GM19438 (cell line): ENCODE data around the gene XYLT1.
"Not testable (repeated sequence)": the region's sequence is repeated elsewhere in the genome, so short reads cannot be mapped to it uniquely, and the experiment has no call there.

Experiments used
- ATAC-seq: cut with Tn5 transposase; IDR thresholded peaks from one replicate; pipeline ENCODE4 v1.9.1; 2021; ENCODE audit warnings: low read depth; ENCODE audit not compliant: unreplicated experiment

Gene XYLT1

DNA sequence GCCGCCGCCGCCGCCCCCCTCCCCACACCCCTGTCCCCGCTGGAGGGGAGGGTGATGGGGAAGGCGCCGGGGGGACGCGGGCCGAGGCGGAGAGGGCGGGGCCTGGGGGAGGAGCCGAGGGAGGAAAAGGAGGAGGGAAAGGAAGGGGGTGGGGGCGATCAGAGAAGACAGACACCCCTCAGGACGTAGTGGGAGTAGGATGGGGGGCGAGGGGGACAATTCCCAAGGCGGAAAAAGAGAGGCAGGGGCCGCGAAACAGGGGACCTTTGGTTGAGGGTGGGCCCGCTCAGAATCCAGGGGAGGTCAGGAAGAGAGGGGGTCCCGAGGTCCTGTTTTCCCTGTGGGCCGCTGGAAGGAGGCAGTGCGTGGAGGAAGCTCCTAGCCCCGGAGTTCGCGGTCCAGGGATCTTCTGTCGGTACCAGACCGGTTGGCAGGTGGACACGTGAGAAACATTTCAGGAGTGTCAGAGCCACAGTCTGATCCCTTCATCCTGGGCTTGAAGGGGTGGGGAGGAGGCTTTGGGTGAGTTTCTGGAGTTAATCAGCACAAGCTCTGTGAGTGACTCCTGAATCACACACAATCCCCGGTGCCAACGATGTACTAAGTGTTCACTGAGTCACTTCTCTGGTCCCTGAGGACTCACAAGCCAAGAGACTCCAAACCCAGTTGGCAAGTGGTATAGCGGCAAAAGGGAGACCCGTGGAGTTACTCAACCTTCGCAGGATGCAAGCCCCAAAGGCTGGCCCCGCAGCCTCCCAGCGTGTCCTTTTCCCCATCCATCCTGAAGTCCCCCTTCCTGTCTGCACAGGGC lies at the start of gene XYLT1:
Gene XYLT1, minus strand, starts transcription at position 53 of the 811 bp plus-strand sequence. CDS start 164 bp downstream, outside the sequence.
- ATAC-seq: no peak

- ATAC-seq: no peak
These were observed 49.4 kb upstream of the XYLT1 start for GRCh38 chr16:17520111-17520510.

GRCh38 chr16:17519101-17519955 lies 48.6 kb upstream of the XYLT1 start:
- ATAC-seq: no peak

- ATAC-seq: no peak
These were observed 47.7 kb upstream of the XYLT1 start for GRCh38 chr16:17518441-17518840.

- no peak for ATAC-seq
These were observed 44.9 kb upstream of the XYLT1 start for GRCh38 chr16:17515421-17516210.

DNA sequence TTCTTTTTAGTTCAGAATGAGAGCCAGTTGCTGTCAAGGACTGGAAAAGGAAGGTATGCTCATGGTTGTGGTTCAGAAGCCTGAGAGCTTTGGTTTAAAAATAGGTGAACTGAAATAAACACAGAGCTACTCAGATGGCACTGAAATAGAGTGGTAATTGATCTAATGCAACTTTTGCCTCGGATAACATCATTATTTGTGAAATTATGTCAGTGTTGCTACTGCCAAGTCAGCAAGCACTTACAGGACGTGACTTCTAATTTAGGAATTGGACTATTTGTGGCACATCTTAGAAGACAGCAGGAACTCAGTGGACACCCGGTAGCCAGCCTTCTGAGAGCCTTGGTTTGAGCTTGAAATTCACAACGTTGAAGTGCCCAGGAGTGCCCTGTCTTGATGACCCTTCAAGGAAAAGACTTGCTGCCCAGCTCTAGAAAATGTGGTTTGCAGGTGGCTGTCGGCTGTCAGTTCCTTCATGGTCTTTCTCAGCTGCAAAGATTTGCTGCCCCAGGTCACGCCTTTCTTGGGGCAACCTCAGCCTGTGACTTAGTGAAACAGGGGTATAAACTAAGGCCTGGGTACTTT lies 42.0 kb upstream of the XYLT1 start:
- ATAC-seq: no peak

GRCh38 chr16:17511340-17511739 lies 40.6 kb upstream of the XYLT1 start:
- ATAC-seq: no peak

- no peak for ATAC-seq
These were observed 39.8 kb upstream of the XYLT1 start for GRCh38 chr16:17510567-17510966.

DNA sequence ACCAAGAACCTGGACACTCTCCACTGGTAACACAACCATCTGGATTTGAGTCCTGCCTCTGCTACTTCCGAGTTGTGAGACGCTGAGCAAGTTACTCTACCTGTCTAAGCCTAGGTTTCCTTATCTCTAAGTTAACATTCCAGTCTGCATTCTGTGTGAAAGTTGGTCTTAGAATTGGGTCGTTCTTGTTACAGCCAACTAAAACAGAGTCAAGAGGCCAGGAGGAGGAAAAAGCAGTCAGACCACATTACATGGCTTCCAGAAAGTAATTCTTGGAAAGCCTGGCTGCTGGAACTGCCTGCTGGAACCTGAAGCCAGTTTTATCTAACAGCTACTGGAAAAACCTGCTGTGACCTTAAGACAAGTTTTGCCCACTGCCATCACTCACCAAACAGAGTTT lies 38.4 kb upstream of the XYLT1 start:
- no peak for ATAC-seq

- no peak for ATAC-seq
These were observed 37.5 kb upstream of the XYLT1 start for GRCh38 chr16:17508303-17508702.

DNA sequence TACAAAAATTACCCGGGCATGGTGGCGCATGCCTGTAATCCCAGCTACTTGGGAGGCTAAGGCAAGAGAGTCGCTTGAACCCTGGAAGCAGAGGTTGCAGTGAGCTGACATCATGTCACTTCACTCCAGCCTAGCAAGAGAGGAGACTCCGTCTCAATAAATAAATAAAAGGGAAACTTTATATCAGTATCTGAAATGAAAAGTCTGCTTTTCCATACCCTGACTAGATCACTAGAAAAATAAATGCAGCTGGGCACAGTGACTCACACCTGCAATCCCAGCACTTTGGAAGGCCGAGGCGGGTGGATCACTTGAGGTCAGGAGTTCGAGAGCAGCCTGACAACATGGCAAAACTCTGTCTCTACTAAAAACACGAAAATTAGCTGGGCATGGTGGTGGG lies 36.8 kb upstream of the XYLT1 start:
- ATAC-seq: not testable (repeated sequence)

GRCh38 chr16:17505828-17506227 lies 35.1 kb upstream of the XYLT1 start:
- not testable (repeated sequence) for ATAC-seq

- no peak for ATAC-seq
These were observed 33.3 kb upstream of the XYLT1 start for GRCh38 chr16:17504050-17504449.

- no peak for ATAC-seq
These were observed 32.6 kb upstream of the XYLT1 start for GRCh38 chr16:17503331-17503730.

DNA sequence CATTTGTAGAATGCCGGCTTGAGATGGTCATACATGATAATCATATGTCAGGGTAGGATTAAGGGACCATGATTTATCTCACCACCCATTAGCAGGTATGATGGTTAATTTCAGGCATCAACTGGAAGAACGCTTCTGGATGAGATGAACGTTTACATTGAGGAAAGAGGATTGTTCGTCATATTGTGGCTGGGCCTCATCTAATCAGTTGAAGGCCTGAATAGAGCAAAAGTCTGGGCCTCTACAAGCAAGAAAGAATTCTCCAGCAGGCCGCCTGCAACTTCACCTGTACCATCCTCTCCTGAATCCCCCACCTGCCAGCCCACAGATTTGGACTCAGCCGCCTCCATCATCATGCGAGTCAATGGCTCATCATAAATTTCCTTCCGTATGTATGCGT lies 30.6 kb upstream of the XYLT1 start:
- ATAC-seq: no peak

- no peak for ATAC-seq
These were observed 28.6 kb upstream of the XYLT1 start for GRCh38 chr16:17499223-17499902.

- no peak for ATAC-seq
These were observed 26.9 kb upstream of the XYLT1 start for GRCh38 chr16:17497648-17498047.

DNA sequence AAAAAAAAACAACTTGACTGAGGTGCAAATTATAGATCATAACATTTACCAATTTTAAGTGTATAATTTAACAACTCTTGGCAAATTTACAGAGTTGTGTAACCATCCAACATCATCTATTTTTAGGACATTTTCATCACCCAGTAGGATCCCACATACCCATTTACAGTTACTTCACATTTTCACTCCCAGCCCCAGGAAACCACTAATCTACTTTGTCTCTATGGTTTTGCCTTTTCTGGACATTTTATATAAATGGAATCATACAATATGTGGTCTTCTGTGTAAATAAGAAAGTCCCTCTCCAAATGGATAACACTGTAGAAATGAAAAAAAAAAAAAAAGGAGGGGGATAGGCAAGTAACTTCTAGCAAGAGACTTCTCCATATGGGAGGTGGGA lies 26.1 kb upstream of the XYLT1 start:
- ATAC-seq: no peak

GRCh38 chr16:17493012-17493411 lies 22.3 kb upstream of the XYLT1 start:
- ATAC-seq: no peak

DNA sequence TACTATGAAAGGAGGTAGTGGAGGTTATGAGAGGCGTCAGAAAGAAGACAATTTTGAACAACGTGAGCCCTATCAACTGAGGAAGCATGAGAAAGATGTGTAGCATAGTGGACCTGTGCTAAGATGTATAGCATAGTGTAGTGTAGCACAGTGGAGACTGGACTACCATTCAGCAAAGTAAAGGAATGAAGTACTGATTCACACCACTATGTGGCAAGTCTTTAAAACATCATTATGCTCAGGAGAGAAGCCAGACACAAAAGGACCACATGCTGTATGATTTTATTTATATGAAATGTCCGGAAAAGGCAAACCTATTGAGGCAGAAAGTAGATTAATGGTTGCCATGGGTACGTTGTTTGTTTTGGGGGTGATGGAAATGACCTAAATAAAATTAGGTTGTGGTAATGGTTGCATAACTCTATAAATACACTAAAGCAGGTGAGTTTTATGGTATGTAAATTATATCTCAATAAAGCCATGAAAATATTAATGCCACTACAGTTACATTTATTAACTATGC lies 20.4 kb upstream of the XYLT1 start:
- ATAC-seq: no peak
